IMR-90 (cell line): ENCODE measurements around the gene MCF2L. TPM values are rescaled to one million over a fixed set of nuclear protein-coding genes. Genes with fewer than 3 reads are reported as not detected.

ENCODE experiments used
- ATAC-seq: fragments of 200-7000 bp; cut with Tn5 transposase; 2 replicates; pipeline ENCODE4 v1.9.1; 2020; ENCODE audit warnings: low read depth, mild to moderate bottlenecking, moderate library complexity
- BruUV-seq: library from RNA; stranded (reverse); fragments of 400-500 nt; replicated peaks from 2 replicates; lab custom pipeline; 2021; lab: Mats Ljungman, UMichigan
- CTCF ChIA-PET: fragments of 300-600 bp; formaldehyde crosslinking; extraction: SDS; loops from one replicate; lab custom pipeline; 2021; ENCODE audit warnings: antibody characterized with exemption; lab: Yijun Ruan, JAX
- POLR2A ChIA-PET: fragments of 300-600 bp; sonication (Branson Sonifier 250); formaldehyde crosslinking; loops from one replicate; lab custom pipeline; 2022; ENCODE audit warnings: antibody characterized with exemption; ENCODE audit not compliant: unreplicated experiment; lab: Charles Lee
- DNase-seq: peaks from one replicate; pipeline ENCODE4 v3.0.0; 2013
- H2AFZ ChIP-seq: replicated peaks from 2 replicates; pipeline ENCODE3; 2013; ENCODE audit warnings: low read length, mild to moderate bottlenecking; ENCODE audit not compliant: poor library complexity
- H2AK5ac ChIP-seq: 2 replicates; pipeline ENCODE4 v1.6.1; 2013; ENCODE audit warnings: low read depth, low read length, inconsistent platforms
- H2AK9ac ChIP-seq: replicated peaks from 2 replicates; pipeline ENCODE3; 2013; ENCODE audit warnings: mild to moderate bottlenecking, low read depth, low read length, moderate library complexity; ENCODE audit not compliant: poor library complexity
- H2BK120ac ChIP-seq: 2 replicates; pipeline ENCODE4 v1.6.1; 2013; ENCODE audit warnings: low read depth, low read length, inconsistent platforms
- H2BK15ac ChIP-seq: 3 replicates; pipeline ENCODE4 v1.6.1; 2013; ENCODE audit warnings: low read depth, low read length, inconsistent platforms
- H2BK20ac ChIP-seq: 2 replicates; pipeline ENCODE4 v1.6.1; 2013; ENCODE audit warnings: low read depth, mild to moderate bottlenecking, inconsistent platforms, low read length, moderate library complexity
- H2BK5ac ChIP-seq: 2 replicates; pipeline ENCODE4 v1.6.1; 2013; ENCODE audit warnings: mild to moderate bottlenecking, low read depth, low read length, inconsistent platforms; ENCODE audit not compliant: poor library complexity, severe bottlenecking
- H3K14ac ChIP-seq: replicated peaks from 2 replicates; pipeline ENCODE4 v1.6.1; 2013; ENCODE audit warnings: low read depth, low read length, inconsistent platforms
- H3K18ac ChIP-seq: 2 replicates; pipeline ENCODE4 v1.6.1; 2013; ENCODE audit warnings: low read depth, low read length, control low read depth
- H3K23ac ChIP-seq: 2 replicates; pipeline ENCODE4 v1.6.1; 2013; ENCODE audit warnings: low read depth, low read length, inconsistent platforms
- H3K27ac ChIP-seq: 2 replicates; pipeline ENCODE4 v1.5.1; 2013; ENCODE audit warnings: mild to moderate bottlenecking, control low read depth, low read length; ENCODE audit not compliant: insufficient read depth
- H3K27me3 ChIP-seq: 2 replicates; pipeline ENCODE4 v1.6.1; 2013; ENCODE audit warnings: low read length; ENCODE audit not compliant: control insufficient read depth, insufficient read depth
- H3K36me3 ChIP-seq: 2 replicates; pipeline ENCODE4 v1.6.1; 2013; ENCODE audit warnings: low read length, mixed read lengths; ENCODE audit not compliant: control insufficient read depth, insufficient read depth
- H3K4ac ChIP-seq: 2 replicates; pipeline ENCODE4 v1.6.1; 2013; ENCODE audit warnings: low read depth, low read length, inconsistent platforms
- H3K4me1 ChIP-seq: 2 replicates; pipeline ENCODE4 v1.6.1; 2013; ENCODE audit warnings: low read length, mixed read lengths; ENCODE audit not compliant: control insufficient read depth, insufficient read depth
- H3K4me2 ChIP-seq: 2 replicates; pipeline ENCODE4 v1.6.1; 2013; ENCODE audit warnings: low read depth, mild to moderate bottlenecking, control low read depth, low read length, moderate library complexity
- H3K4me3 ChIP-seq: 2 replicates; pipeline ENCODE4 v1.5.1; 2013; ENCODE audit warnings: low read depth, mild to moderate bottlenecking, control low read depth, low read length, moderate library complexity; ENCODE audit not compliant: insufficient read depth
- H3K56ac ChIP-seq: 2 replicates; pipeline ENCODE4 v1.6.1; 2013; ENCODE audit warnings: low read length, inconsistent platforms; ENCODE audit not compliant: insufficient read depth; ENCODE audit errors: extremely low read depth
- H3K79me1 ChIP-seq, 2 experiments: 2 replicates each; pipeline ENCODE4 v1.6.1; 2013; ENCODE audit warnings: low read length in 2 of 2, inconsistent platforms in 1 of 2, low read depth in 1 of 2
- H3K9ac ChIP-seq: 2 replicates; pipeline ENCODE4 v1.6.1; 2013; ENCODE audit warnings: low read depth, low read length, control low read depth
- H3K9me1 ChIP-seq: 2 replicates; pipeline ENCODE4 v1.6.1; 2013; ENCODE audit warnings: low read length, inconsistent platforms; ENCODE audit not compliant: insufficient read depth
- H3K9me3 ChIP-seq: 2 replicates; pipeline ENCODE4 v1.6.1; 2013; ENCODE audit warnings: low read length; ENCODE audit not compliant: control insufficient read depth, insufficient read depth
- H4K20me1 ChIP-seq: 2 replicates; pipeline ENCODE4 v1.6.1; 2013; ENCODE audit warnings: low read length, inconsistent platforms; ENCODE audit not compliant: insufficient read depth
- H4K5ac ChIP-seq: 2 replicates; pipeline ENCODE4 v1.6.1; 2013; ENCODE audit warnings: mild to moderate bottlenecking, low read depth, low read length, control low read depth
- H4K8ac ChIP-seq, 2 experiments: 2 replicates each; pipeline ENCODE4 v1.6.1; 2013; ENCODE audit warnings: low read depth in 2 of 2, low read length in 2 of 2, control low read depth in 1 of 2, inconsistent platforms in 1 of 2
- H4K91ac ChIP-seq: 2 replicates; pipeline ENCODE4 v1.6.1; 2013; ENCODE audit warnings: low read depth, low read length, inconsistent platforms; ENCODE audit not compliant: insufficient read depth
- BHLHE40 ChIP-seq: fragments of 150-350 bp; IDR thresholded peaks from 2 replicates; pipeline ENCODE4 v1.6.1; 2016; ENCODE audit warnings: mild to moderate bottlenecking, low read depth, low read length
- CEBPB ChIP-seq: IDR thresholded peaks from 2 replicates; pipeline ENCODE4 v1.6.1; 2012; ENCODE audit warnings: low read depth, low read length, improper control_type of control experiment
- CHD1 ChIP-seq: IDR thresholded peaks from 2 replicates; pipeline ENCODE4 v1.6.1; 2012; ENCODE audit warnings: low read depth, low read length, improper control_type of control experiment
- FOS ChIP-seq: fragments of 150-350 bp; IDR thresholded peaks from 2 replicates; pipeline ENCODE4 v1.6.1; 2016; ENCODE audit warnings: low read depth, low read length
- MAFK ChIP-seq: IDR thresholded peaks from 2 replicates; pipeline ENCODE4 v1.6.1; 2012; ENCODE audit warnings: low read depth, low read length, improper control_type of control experiment
- MAZ ChIP-seq: IDR thresholded peaks from 2 replicates; pipeline ENCODE4 v1.6.1; 2012; ENCODE audit warnings: low read depth, mild to moderate bottlenecking, low read length, improper control_type of control experiment, moderate library complexity, borderline replicate concordance
- MXI1 ChIP-seq: IDR thresholded peaks from 2 replicates; pipeline ENCODE4 v1.6.1; 2012; ENCODE audit warnings: low read depth, mild to moderate bottlenecking, low read length, moderate library complexity, borderline replicate concordance
- NFE2L2 ChIP-seq: fragments of 150-350 bp; IDR thresholded peaks from 2 replicates; pipeline ENCODE4 v1.6.1; 2016; ENCODE audit warnings: low read depth, mild to moderate bottlenecking, low read length
- POLR2A ChIP-seq: IDR thresholded peaks from 2 replicates; pipeline ENCODE4 v1.6.1; 2012; ENCODE audit warnings: mild to moderate bottlenecking, low read depth, low read length
- RAD21 ChIP-seq: IDR thresholded peaks from 2 replicates; pipeline ENCODE4 v1.6.1; 2012; ENCODE audit warnings: low read length, improper control_type of control experiment
- RCOR1 ChIP-seq: IDR thresholded peaks from 2 replicates; pipeline ENCODE4 v1.6.1; 2012; ENCODE audit warnings: mild to moderate bottlenecking, low read length, improper control_type of control experiment; ENCODE audit not compliant: insufficient replicate concordance
- RFX5 ChIP-seq: IDR thresholded peaks from 2 replicates; pipeline ENCODE4 v1.8.0; 2012; ENCODE audit warnings: low read depth, mild to moderate bottlenecking, low read length, moderate library complexity
- SMC3 ChIP-seq: fragments of 150-350 bp; IDR thresholded peaks from 2 replicates; pipeline ENCODE4 v1.6.1; 2016; ENCODE audit warnings: low read depth, mild to moderate bottlenecking, antibody characterized with exemption, low read length, moderate library complexity
- WGBS, 2 experiments: methylation state at CpG; one replicate each; pipeline versions ENCODE4 v1.1.5 to v1.1.7; 2013; ENCODE audit warnings: missing lambda C conversion rate in 2 of 2; ENCODE audit not compliant: insufficient read length in 1 of 2; ENCODE audit errors: extremely low coverage in 2 of 2; 5-methylcytosine and 5-hydroxymethylcytosine counted together
- dilution Hi-C: fragments of 300-500 bp; cut with HindIII; formaldehyde crosslinking; loops from one replicate; pipeline ENCODE4 v1.14.3; 2018; ENCODE audit warnings: low sequenced_read_pairs; ENCODE audit not compliant: unreplicated experiment
- in situ Hi-C: fragments of 300-500 bp; cut with MboI; formaldehyde crosslinking; loops from 3 replicates; pipeline ENCODE4 v1.14.3; 2019; ENCODE audit warnings: low sequenced_read_pairs, inconsistent platforms, mixed read lengths
- intact Hi-C: fragments of 100-400 bp; cut with micrococcal nuclease; formaldehyde crosslinking; loops from 2 replicates; pipeline ENCODE4 v1.10.0; 2022
- polyA plus RNA-seq, 3 experiments: library from polyadenylated mRNA; depleted of rRNA; stranded (reverse); fragments of >200 nt; gene quantifications; 2 replicates each; pipeline ENCODE4 v1.2.3, GENCODE V29; 2012; ENCODE audit warnings: low replicate concordance in 1 of 3
- total RNA-seq: library from RNA; depleted of rRNA; stranded (reverse); fragments of >200 nt; gene quantifications from 2 replicates; pipeline ENCODE4 v1.2.3, GENCODE V29; 2012
- TF ChIP-seq, protein P1 (sequence below): fragments of 150-350 bp; IDR thresholded peaks from 2 replicates; pipeline ENCODE4 v1.6.1; 2017; ENCODE audit warnings: mild to moderate bottlenecking, antibody characterized with exemption, low read length, low read depth
- TF ChIP-seq, protein P2 (sequence below): fragments of 150-350 bp; IDR thresholded peaks from 2 replicates; pipeline ENCODE4 v1.6.1; 2016; ENCODE audit warnings: low read depth, mild to moderate bottlenecking, low read length, moderate library complexity, borderline replicate concordance
- TF ChIP-seq, protein P3 (sequence below): conservative IDR thresholded peaks from 2 replicates; pipeline ENCODE4 v1.5.1; 2012; ENCODE audit warnings: mild to moderate bottlenecking, low read depth, low read length, improper control_type of control experiment

The MCF2L gene
- total and polyA plus RNA-seq, 2 of the 4 experiments (the other 2 are of a cell fraction): 0.18 TPM; not detected in 1

DNA sequence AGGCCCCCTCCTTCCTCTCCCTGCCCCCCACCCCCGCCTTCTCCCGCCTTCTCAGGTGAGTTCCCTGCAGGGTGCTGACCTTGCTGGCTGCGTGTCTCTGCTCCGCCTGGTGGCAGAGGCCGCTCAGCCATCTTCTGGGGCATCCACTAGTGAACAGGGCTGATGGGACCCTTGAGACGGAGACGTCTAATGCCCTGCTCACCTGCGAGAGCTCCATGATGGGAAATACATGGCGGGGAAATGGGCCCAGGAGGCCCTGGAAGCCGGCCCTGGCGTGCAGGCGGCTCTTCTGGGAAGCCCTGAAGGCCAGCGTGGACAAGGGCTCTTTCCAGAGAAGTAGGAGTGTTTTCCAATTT is 121.4 kb downstream of the MCF2L start:
- ATAC-seq (no peak), DNase-seq (no peak)
- Histone ChIP-seq H3K14ac (no peak overlapping the region), H3K23ac (no peak overlapping the region), H3K9me3 (no peaks in the 10 kb centered on the region), H3K79me1 (no peaks in the 10 kb centered on the region), H3K56ac (no peak overlapping the region), H3K4me3 (no peak overlapping the region), H2AK9ac (no peak overlapping the region), H2AFZ (no peak overlapping the region), H3K4me2 (no peak overlapping the region), H3K36me3 (no peaks in the 10 kb centered on the region), H3K27me3 (peaks cover 53% of the 10 kb centered on the region), H3K9me1 (no peaks in the 10 kb centered on the region), H3K4ac (no peak overlapping the region), H4K5ac (no peak overlapping the region), H4K20me1 (no peaks in the 10 kb centered on the region), H3K27ac (no peak overlapping the region), H2BK120ac (no peak overlapping the region), H2BK20ac (no peak overlapping the region), H4K8ac (no peak overlapping the region), H3K4me1 (no peaks in the 10 kb centered on the region), H2AK5ac (no peak overlapping the region), H2BK5ac (no peak overlapping the region), H3K18ac (no peak overlapping the region), H4K91ac (no peak overlapping the region), H2BK15ac (no peak overlapping the region), H3K9ac (no peak overlapping the region)
- dilution Hi-C loops: no loop called here
- no TSS peak for BruUV-seq
- intact Hi-C loops: no loop called here
- TF ChIP-seq MXI1 (no peak), FOS (no peak), CEBPB (no peak), NFE2L2 (no peak), SMC3 (no peak), RAD21 (no peak), RFX5 (no peak), RCOR1 (no peak), POLR2A (no peak), MAFK (no peak), MAZ (no peak), CHD1 (no peak), BHLHE40 (no peak)
- TF ChIP-seq, protein P1, sequence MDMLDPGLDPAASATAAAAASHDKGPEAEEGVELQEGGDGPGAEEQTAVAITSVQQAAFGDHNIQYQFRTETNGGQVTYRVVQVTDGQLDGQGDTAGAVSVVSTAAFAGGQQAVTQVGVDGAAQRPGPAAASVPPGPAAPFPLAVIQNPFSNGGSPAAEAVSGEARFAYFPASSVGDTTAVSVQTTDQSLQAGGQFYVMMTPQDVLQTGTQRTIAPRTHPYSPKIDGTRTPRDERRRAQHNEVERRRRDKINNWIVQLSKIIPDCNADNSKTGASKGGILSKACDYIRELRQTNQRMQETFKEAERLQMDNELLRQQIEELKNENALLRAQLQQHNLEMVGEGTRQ: no peak
- TF ChIP-seq, protein P2, sequence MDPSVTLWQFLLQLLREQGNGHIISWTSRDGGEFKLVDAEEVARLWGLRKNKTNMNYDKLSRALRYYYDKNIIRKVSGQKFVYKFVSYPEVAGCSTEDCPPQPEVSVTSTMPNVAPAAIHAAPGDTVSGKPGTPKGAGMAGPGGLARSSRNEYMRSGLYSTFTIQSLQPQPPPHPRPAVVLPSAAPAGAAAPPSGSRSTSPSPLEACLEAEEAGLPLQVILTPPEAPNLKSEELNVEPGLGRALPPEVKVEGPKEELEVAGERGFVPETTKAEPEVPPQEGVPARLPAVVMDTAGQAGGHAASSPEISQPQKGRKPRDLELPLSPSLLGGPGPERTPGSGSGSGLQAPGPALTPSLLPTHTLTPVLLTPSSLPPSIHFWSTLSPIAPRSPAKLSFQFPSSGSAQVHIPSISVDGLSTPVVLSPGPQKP: no peak
- TF ChIP-seq, protein P3, sequence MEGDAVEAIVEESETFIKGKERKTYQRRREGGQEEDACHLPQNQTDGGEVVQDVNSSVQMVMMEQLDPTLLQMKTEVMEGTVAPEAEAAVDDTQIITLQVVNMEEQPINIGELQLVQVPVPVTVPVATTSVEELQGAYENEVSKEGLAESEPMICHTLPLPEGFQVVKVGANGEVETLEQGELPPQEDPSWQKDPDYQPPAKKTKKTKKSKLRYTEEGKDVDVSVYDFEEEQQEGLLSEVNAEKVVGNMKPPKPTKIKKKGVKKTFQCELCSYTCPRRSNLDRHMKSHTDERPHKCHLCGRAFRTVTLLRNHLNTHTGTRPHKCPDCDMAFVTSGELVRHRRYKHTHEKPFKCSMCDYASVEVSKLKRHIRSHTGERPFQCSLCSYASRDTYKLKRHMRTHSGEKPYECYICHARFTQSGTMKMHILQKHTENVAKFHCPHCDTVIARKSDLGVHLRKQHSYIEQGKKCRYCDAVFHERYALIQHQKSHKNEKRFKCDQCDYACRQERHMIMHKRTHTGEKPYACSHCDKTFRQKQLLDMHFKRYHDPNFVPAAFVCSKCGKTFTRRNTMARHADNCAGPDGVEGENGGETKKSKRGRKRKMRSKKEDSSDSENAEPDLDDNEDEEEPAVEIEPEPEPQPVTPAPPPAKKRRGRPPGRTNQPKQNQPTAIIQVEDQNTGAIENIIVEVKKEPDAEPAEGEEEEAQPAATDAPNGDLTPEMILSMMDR: no peak
- in situ Hi-C loops: no loop called here
- POLR2A ChIA-PET: no interaction called here
- CTCF ChIA-PET: no interaction called here
- WGBS, 2 experiments: 86% methylated on average over 3 of the region's 13 CpGs; no CpG with 5 or more reads in 1 of the 2 experiments
